Measurements from ENCODE around the gene MICAL2.

Gene MICAL2

DNA sequence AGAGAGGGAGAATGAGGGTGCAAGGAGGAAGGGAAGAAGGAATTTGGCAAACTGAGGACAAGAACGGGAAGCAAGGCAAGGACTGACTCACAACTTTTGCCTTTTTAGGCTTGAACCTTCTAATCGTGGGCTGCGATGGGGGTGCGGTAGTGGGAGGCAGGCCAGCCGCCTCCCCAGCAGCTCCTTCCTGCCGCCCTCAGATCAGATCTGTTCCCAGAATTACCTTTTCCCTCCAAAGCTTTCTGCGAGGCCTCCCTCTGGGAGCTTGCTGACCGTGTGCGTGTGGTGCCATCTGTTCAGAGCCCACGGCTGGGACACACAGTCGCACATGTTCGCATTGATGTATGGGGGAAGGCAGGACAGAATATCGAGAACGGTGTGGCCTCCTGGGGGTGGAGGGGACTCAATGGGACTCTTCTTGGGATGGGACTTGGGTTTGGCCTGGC, 180.1 kb downstream of the MICAL2 start:
- no peak for DNase-seq

DNA sequence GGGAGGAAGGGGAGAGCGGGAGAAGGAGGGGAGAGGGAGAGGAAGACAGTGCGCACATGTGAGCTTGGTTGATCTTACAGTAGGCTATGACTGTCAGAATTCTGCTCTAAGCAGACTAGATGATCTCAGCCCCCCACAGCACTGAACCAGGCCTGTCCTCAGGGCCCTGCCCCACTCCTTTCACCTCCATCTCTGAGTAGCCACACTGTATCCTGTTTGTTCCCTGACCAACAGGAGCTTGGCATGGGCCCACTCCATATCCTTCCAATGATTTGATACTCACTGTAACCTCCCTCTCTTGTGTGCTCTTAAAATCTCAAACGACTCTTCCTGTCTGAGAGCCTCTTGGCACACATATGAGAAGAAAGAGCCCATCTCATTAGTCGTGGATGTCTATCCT, 180.9 kb downstream of the MICAL2 start:
- DNase-seq: no peak

DNA sequence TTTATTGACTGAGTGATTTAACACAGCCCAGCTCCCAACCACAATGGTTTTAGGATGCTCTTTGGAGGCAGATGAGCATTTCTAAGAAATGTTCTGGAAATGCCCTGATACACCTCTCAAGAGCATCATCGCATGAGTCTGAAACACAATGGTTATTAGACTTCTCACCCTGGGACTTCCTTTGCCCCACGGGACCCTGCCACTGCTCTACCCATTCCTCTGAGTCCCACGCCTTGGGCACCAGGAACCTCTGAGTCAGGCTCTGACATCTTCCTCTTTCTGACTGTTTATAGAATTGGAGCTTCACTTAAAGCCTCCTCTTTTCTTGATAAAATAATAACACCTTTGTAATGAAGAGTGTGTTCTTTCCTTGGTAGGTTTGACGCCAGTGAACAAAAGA, 181.4 kb downstream of the MICAL2 start:
- DNase-seq: no peak

DNA sequence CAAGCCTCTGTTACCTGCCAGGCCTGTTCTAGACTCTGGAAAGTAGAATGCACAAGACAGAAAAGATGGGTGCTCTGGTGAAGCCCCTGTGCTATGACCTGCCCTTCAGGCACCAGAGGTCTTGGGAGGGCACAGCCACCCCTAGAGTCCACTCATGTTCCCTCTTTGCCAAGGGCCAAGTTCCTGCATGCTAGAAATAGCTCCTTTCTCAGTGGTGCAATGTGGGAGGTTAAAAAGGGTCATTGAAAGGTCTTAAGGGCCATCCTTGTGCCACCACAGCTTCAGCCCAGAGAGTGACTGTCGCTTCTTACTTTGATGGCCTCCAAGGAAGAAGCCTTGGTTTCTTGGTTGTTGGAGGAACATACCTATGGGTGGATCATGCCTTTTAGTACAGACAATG, 182.4 kb downstream of the MICAL2 start:
- no peak for DNase-seq

DNA sequence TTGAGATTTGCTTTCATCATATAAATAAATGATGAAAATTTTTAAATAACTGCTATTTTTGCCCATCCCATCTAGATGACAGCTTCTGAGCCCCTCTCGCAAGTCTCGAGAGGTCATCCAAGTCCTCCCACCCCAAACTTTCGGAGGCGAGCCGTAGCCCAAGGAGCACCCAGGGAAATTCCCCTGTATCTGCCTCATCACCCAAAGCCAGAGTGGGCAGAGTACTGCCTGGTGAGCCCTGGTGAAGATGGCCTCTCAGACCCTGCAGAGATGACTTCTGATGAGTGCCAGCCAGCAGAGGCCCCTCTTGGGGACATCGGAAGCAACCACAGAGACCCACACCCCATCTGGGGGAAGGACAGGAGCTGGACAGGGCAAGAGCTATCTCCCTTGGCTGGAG, 183.1 kb downstream of the MICAL2 start:
- DNase-seq: no peak

DNA sequence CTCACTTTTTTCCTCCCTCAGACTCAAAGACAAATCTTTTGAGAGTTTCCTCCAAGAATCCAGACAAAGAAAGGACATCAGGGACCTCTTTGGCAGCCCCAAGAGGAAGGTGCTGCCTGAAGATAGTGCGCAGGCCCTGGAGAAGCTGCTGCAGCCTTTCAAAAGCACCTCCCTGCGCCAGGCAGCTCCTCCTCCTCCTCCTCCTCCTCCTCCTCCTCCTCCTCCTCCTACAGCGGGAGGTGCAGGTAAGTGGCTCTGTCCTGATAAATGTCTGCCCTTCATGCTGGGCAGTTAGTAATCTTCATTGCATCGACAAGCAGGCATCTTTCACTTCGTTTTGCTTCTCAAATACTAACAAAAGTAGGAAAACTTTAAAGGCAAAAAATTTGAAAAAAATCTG, 184.2 kb downstream of the MICAL2 start:
- DNase-seq: no peak

DNA sequence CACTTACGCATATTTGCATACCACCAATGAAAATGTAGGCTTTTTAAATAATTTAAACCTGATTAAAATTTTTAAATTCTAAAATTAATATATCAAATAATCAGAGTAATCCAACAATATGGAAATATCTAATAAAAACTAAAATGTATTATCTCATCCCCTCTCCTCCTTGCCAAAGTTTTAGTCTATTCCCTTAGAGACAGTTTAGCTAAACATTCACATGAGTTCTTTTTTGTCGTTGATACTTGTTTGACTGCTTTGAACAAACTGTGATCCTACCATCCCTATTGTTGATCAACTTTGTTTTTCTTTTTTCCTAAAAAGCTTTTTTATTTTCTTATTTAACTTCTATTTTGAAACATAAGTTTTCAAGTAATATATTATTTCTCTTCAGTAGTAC, 185.6 kb downstream of the MICAL2 start:
- DNase-seq: no peak

DNA sequence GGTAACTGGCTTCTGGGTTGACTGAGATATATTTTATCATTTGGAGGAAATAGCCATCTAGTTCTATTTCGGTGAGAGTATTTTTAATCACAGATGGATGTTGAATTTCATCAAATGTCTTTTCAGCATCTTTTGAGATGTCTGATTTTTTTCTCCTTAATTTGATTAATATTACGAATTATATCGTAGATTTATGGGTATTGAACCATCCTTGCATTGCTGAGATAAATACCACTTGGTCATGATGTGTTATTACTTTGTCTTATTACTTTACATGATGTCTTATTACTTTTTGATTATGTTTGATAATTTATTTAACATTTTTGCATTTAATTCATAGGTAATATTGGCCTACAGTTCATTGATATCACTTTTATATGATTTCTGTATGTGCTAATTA, 188.2 kb downstream of the MICAL2 start:
- no peak for DNase-seq

DNA sequence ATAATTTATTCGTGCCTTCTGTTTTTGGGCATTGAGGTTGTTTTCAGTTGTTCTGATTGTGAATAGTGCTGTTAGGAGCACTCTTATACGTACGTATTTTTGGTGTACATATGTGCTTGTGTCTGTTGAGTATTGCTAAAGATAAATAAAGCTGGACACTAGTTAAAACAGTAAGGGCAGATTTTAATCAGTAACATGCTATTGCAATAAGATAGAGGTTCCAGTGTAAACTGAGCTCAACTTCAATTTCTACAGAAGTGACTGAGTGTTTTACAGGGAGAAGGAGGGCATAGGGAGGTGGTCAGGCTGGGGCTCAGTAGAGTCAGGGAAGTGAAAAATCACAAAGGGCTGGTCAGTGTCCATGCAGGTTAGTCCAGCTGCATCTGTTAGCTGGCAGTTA, 191.0 kb downstream of the MICAL2 start:
- DNase-seq: no peak

DNA sequence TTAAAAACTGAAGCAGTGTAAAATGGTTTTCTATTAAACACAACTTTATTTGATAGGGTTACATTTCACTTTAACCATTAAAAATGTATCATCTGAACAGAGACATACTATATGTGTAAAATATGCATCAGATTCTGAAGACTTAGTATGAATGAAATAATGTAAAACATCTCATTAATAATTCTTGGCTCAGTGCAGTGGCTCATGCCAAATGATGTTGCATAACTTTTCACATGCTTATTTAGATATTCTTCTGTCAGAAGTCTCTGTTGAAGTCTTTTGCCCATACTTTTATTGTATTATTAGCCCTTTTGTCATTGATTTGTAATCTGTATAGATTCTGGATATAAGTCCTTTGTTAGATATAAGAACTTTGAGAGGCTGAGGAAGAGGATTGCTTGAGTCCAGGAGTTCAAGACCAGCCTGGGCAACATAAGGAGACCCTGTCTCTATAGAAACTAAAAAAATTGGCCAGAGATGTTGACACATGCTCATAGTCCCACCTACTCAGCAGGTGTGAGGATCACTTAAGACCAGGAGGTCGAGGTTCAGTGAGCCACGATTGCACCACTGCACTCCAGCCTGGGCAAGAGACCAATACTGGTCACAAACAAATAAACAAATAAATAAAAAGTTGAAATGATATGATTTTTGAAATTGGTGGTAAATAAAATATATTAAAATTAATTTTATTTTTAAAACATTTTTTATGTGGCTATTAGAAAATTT, 193.2 kb downstream of the MICAL2 start:
- no peak for DNase-seq

DNA sequence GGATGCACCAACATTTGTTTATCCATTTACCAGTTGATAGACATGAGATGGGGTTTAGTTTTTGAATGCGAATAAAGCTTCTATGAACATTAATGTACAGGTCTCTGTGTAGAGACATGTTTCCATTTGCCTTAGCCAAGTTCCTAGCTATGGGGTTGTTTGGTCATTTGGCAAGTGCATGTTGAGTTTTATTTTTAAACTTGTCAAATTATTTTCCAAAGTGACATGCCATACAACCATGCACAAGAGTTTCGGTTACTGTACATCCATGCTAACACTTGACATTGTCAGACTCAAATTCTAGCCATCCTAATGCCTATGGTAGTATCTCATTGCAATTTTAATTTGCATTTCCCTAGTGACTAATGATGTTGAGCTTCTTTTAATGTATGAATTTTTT, 196.4 kb downstream of the MICAL2 start:
- no peak for DNase-seq

DNA sequence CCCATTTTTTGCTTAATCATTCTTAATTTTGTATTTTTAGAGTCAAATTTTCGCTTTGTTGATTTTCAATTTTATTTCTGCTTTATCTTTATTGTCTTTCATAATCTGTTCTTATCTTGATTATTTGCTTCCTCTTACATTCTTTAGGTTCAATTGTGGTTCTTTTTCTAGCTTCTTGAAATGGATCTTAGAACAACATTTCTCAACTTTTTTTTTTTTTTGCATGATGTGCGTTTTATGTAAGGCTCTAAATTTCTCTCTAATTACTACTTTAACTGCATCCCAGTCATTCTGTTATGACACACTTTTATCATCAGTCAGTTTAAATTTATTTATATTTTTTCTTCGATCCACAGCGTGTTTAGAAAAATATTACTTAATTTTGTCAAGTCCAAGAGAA, 201.7 kb downstream of the MICAL2 start:
- DNase-seq: no peak

Measured in T-helper 1 cell (primary cell).